OCI-LY3 (cell line): ENCODE results near the gene RIPK4.

Experiments
- H2AFZ ChIP-seq: fragments of 200-600, 300-600 bp; shearing (Covaris generic); 2 replicates; pipeline ENCODE4 v1.6.0; 2014; ENCODE audit warnings: antibody characterized with exemption, low read depth, low read length
- H3K27ac ChIP-seq: fragments of 200-600, 300-600 bp; sonication (generic); 2 replicates; pipeline ENCODE4 v1.5.1; 2014; ENCODE audit warnings: mild to moderate bottlenecking, low read length, moderate library complexity, mixed read lengths
- H3K27me3 ChIP-seq: fragments of 200-600, 300-600 bp; sonication (generic); 2 replicates; pipeline ENCODE4 v1.6.1; 2014; ENCODE audit warnings: low read depth, low read length, mixed read lengths
- H3K36me3 ChIP-seq: fragments of 200-600, 300-600 bp; sonication (generic); replicated peaks from 2 replicates; pipeline ENCODE3; 2014; ENCODE audit warnings: low read depth, low read length, mixed read lengths
- H3K4me1 ChIP-seq: fragments of 300-600, 200-600 bp; sonication (generic); 2 replicates; pipeline ENCODE4 v1.6.1; 2014; ENCODE audit warnings: low read length, mixed read lengths
- H3K4me2 ChIP-seq: fragments of 200-600, 300-600 bp; sonication (generic); 2 replicates; pipeline ENCODE4 v1.6.1; 2014; ENCODE audit warnings: low read length, mixed read lengths
- H3K4me3 ChIP-seq: fragments of 300-600, 200-600 bp; sonication (generic); 2 replicates; pipeline ENCODE4 v1.5.1; 2014; ENCODE audit warnings: antibody characterized with exemption, mild to moderate bottlenecking, low read length, moderate library complexity
- H3K79me2 ChIP-seq: fragments of 300-600, 200-600 bp; shearing (Covaris generic); 2 replicates; pipeline ENCODE4 v1.6.1; 2014; ENCODE audit warnings: mild to moderate bottlenecking, low read length, mixed read lengths
- H3K9ac ChIP-seq: fragments of 300-600, 200-600 bp; shearing (Covaris generic); 2 replicates; pipeline ENCODE4 v1.6.0; 2014; ENCODE audit warnings: mild to moderate bottlenecking, low read length, moderate library complexity
- H3K9me3 ChIP-seq: fragments of 200-600, 300-600 bp; shearing (Covaris generic); 2 replicates; pipeline ENCODE4 v1.6.1; 2014; ENCODE audit warnings: low read length, mixed read lengths; ENCODE audit not compliant: insufficient read depth
- H4K20me1 ChIP-seq: fragments of 200-600, 300-600 bp; sonication (generic); 2 replicates; pipeline ENCODE4 v1.6.1; 2016; ENCODE audit warnings: low read length, mixed read lengths; ENCODE audit not compliant: insufficient read depth
- EZH2phosphoT487 ChIP-seq: fragments of 200-600 bp; shearing (Covaris generic); IDR thresholded peaks from 2 replicates; pipeline ENCODE4 v1.6.1; 2018; ENCODE audit warnings: antibody characterized with exemption, mixed run types, low read depth
- TF ChIP-seq, protein P1 (sequence below): fragments of 200-600, 300-600 bp; sonication (generic); IDR thresholded peaks from 2 replicates; pipeline ENCODE4 v1.5.1; 2014; ENCODE audit warnings: antibody characterized with exemption, low read length, low read depth

The RIPK4 gene

DNA sequence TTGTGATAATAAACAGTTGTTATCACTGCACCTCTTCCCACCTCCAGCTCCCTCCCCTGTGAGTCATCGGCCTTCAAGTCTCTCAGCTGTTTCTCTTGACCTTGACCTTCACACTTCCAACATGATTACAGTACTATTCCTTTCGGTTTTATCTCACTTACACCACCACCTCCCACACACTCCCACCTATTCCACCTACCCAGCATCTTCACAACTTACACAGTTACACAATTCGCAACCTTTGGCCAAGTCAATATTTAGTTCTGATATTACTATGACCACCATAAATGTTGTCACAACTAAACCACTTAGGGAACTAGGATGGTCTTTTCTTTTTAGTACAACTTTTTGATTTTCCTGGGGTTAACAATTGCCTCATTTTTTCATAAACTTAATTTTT, 60.2 kb downstream of the RIPK4 start:
- no peak overlapping the region for H3K4me2 ChIP-seq
- H3K27ac ChIP-seq, result no peak overlapping the region
- H3K9me3 ChIP-seq, result no peaks in the 10 kb centered on the region

DNA sequence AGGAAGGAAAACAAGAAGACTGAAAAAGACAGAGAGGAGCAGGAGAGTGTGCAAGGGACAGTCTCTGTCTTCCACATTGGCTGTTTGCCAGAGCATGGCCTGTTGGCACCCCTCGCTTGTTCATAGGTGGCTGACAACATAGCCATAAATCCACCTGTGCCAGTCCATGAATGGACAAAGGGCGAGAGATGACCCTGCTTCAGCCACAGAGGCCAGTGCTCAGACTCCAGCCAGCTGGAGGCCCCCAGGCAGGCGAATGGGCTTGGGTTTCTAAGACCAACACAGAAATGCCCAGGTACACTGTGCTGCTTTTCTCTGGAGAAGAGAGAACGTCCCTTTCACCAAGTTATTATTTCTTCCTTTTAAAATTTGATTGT, 60.6 kb downstream of the RIPK4 start:
- H3K4me1 ChIP-seq, result no peaks in the 10 kb centered on the region
- no peak overlapping the region for H2AFZ ChIP-seq

More for the DNA sequence above, 60.2 kb downstream of the RIPK4 start:
- no peaks in the 10 kb centered on the region; the same call in 1 of the 2 replicates for H3K27me3 ChIP-seq
- no peaks in the 10 kb centered on the region for H3K36me3 ChIP-seq
- H3K4me3 ChIP-seq, result no peak overlapping the region
- TF ChIP-seq EZH2phosphoT487, result no peak
- TF ChIP-seq, protein P1, sequence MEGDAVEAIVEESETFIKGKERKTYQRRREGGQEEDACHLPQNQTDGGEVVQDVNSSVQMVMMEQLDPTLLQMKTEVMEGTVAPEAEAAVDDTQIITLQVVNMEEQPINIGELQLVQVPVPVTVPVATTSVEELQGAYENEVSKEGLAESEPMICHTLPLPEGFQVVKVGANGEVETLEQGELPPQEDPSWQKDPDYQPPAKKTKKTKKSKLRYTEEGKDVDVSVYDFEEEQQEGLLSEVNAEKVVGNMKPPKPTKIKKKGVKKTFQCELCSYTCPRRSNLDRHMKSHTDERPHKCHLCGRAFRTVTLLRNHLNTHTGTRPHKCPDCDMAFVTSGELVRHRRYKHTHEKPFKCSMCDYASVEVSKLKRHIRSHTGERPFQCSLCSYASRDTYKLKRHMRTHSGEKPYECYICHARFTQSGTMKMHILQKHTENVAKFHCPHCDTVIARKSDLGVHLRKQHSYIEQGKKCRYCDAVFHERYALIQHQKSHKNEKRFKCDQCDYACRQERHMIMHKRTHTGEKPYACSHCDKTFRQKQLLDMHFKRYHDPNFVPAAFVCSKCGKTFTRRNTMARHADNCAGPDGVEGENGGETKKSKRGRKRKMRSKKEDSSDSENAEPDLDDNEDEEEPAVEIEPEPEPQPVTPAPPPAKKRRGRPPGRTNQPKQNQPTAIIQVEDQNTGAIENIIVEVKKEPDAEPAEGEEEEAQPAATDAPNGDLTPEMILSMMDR, result no peak
- no peaks in the 10 kb centered on the region for H3K4me1 ChIP-seq
- H4K20me1 ChIP-seq, result no peaks in the 10 kb centered on the region
- H3K79me2 ChIP-seq, result no peaks in the 10 kb centered on the region
- no peak overlapping the region for H2AFZ ChIP-seq
- no peak overlapping the region for H3K9ac ChIP-seq

DNA sequence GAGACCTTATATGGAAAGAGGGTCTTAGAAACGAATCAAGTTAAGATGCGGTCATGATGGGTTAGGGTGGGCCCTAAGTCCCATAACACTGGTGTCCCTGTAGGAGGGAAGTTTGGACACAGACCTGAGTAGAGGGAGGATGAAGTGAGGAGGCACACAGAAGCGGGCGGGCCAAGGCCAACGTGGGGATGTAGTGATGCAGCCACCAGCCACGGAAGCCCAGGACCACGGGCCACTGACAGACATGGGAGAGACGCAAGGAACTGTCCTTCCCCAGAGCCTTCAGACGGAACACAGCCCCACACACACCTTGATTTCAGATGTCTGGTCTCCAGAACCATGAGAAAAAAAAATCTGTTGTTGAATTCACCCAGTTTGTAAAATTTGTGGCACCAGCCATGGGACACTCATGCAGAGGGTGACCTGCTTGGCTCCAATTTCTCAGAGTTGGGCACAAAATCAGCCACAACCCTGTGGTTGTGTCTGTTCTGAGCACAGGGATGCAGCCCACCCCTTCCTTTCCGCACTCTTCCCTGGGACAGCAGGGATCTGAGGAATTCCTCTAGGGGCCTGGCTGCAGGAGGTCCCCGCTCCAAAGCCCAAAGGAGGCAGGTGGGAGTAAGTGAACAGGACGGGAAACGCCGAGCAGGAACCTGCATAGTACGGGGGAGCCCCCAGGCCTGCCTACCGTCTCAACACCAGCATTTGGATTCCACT, 61.1 kb downstream of the RIPK4 start:
- H3K4me3 ChIP-seq, result no peak overlapping the region
- H3K9ac ChIP-seq, result no peak overlapping the region
- H3K27ac ChIP-seq, result no peak overlapping the region
- H3K9me3 ChIP-seq, result no peaks in the 10 kb centered on the region
- no peak overlapping the region for H3K4me2 ChIP-seq
- H3K27me3 ChIP-seq, result no peaks in the 10 kb centered on the region; the same call in 1 of the 2 replicates
- TF ChIP-seq, protein P1, result no peak
- no peak for TF ChIP-seq EZH2phosphoT487
- H3K79me2 ChIP-seq, result no peaks in the 10 kb centered on the region
- no peaks in the 10 kb centered on the region for H4K20me1 ChIP-seq
- H3K36me3 ChIP-seq, result no peaks in the 10 kb centered on the region
- no peak overlapping the region for H2AFZ ChIP-seq
- H3K4me1 ChIP-seq, result no peaks in the 10 kb centered on the region

More for the DNA sequence above, 60.6 kb downstream of the RIPK4 start:
- Histone ChIP-seq H3K27ac (no peak overlapping the region), H4K20me1 (no peaks in the 10 kb centered on the region), H3K9ac (no peak overlapping the region), H3K4me2 (no peak overlapping the region), H3K27me3 (no peaks in the 10 kb centered on the region; the same call in 1 of the 2 replicates), H3K4me3 (no peak overlapping the region), H3K36me3 (no peaks in the 10 kb centered on the region), H3K9me3 (no peaks in the 10 kb centered on the region), H3K79me2 (no peaks in the 10 kb centered on the region)
- TF ChIP-seq, protein P1, result no peak
- TF ChIP-seq EZH2phosphoT487, result no peak

DNA sequence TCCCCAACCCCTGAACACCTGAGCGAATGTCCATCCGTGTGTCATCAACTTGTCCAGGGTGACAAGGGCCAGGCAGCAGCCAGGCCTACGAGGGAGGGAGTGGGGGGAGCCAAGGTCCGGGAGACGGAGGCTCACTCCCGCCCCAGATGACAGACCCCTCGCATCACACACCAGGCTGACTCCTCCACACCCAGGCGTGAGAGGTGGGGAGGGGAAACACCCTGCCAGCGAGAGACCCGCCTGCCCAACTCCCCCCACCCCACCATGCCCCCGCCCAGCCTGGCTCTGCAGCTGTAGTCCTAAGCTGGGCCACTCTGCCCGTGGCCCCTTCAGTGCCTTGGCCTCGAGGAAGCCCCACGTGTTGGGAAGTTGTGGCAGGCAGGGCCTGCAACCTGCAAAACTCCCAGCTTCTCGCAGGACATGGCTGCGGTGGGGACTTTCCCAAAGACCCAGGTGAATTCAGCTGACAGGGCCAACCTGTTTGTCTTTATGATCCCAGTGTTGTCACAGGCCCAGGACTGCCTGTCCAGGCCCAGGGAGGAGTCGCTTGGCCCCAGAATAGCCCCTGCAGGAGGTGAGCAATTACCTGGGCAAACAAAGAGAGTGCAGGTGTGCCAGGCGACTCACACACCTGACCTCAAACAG, 62.9 kb downstream of the RIPK4 start:
- Histone ChIP-seq H3K36me3 (no peaks in the 10 kb centered on the region), H4K20me1 (no peaks in the 10 kb centered on the region), H3K4me1 (no peaks in the 10 kb centered on the region), H3K79me2 (no peaks in the 10 kb centered on the region), H3K9me3 (no peaks in the 10 kb centered on the region), H3K27me3 (no peaks in the 10 kb centered on the region; the same call in 1 of the 2 replicates), H3K27ac (no peak overlapping the region), H3K4me2 (no peak overlapping the region), H3K4me3 (no peak overlapping the region), H2AFZ (no peak overlapping the region), H3K9ac (no peak overlapping the region)
- no peak for TF ChIP-seq EZH2phosphoT487
- TF ChIP-seq, protein P1, result no peak
